Measurements from ENCODE around the gene EPC2.

The EPC2 gene, protein sequence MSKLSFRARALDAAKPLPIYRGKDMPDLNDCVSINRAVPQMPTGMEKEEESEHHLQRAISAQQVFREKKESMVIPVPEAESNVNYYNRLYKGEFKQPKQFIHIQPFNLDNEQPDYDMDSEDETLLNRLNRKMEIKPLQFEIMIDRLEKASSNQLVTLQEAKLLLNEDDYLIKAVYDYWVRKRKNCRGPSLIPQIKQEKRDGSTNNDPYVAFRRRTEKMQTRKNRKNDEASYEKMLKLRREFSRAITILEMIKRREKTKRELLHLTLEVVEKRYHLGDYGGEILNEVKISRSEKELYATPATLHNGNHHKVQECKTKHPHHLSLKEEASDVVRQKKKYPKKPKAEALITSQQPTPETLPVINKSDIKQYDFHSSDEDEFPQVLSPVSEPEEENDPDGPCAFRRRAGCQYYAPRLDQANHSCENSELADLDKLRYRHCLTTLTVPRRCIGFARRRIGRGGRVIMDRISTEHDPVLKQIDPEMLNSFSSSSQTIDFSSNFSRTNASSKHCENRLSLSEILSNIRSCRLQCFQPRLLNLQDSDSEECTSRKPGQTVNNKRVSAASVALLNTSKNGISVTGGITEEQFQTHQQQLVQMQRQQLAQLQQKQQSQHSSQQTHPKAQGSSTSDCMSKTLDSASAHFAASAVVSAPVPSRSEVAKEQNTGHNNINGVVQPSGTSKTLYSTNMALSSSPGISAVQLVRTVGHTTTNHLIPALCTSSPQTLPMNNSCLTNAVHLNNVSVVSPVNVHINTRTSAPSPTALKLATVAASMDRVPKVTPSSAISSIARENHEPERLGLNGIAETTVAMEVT

DNA sequence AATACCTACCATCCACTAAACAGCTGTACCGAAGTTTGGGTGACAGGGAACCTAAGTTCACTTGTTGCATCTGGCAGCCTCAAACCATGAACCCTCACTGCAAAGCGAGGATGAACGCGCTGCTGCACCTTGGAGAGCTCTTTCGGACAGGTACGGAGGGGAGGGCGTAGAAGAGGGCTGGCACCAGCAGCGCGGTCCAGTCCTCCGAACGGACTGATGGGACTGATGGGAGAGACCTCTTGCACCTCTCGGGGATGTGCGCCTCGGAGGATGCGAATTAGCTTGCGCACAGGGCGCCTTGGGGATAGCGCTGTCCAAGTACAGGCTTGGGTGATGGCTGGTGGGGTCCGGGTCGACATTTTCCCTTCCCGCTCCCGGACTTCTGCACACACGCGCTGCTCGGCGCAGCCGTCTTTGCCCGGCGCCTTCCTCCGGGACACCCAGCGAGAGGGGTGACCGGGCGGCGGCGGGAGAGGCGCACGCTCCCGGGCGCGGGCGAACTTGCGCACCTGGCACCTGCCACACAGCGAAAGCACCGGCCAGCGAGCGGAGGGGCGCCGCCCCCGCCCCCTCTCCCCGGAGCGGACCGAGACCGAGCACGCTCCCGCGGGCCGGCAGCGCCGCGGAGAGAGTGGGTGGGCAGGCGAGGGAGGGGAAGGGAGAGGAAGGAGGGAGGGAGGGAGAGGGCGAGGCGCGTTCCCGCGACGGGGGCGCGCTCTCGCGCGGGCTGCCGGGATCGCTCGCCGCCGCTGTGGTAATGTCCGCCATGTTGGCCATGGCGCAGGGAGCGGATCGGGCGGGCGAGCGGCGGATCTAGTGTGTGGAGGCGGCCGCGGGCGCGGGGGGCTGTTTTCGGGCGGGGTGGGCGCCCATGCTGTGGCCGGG, at the start of gene EPC2:
Gene EPC2, plus strand, starts transcription at position 754 of the 885 bp plus-strand sequence. CDS start 267 bp downstream, outside the sequence.
- DNase-seq (ENCODE audit: low read depth in 2 of 2, low spot score in 1 of 2): peak; percentile 73 to 80

DNA sequence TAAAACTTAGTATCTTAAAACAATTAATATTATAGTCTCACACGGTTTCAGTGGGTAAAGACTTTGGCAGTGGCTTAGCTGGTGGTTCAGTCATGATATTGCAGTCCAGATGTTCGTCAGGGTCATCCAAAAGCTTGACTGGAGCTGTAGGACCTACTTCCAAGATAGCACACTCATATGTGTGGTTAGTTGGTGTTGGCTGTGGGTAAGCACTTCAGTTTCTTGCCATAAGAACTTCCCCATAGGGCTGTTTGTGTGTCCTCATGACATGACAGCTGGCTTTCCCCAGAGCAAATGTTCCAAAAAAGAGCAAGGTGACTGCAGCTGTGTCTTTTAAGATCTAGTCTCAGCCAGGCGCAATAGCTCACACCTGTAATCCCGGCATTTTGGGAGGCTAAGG, 48.5 kb upstream of the EPC2 start:
- DNase-seq (ENCODE audit: low read depth in 2 of 2, low spot score in 1 of 2): no peak

DNA sequence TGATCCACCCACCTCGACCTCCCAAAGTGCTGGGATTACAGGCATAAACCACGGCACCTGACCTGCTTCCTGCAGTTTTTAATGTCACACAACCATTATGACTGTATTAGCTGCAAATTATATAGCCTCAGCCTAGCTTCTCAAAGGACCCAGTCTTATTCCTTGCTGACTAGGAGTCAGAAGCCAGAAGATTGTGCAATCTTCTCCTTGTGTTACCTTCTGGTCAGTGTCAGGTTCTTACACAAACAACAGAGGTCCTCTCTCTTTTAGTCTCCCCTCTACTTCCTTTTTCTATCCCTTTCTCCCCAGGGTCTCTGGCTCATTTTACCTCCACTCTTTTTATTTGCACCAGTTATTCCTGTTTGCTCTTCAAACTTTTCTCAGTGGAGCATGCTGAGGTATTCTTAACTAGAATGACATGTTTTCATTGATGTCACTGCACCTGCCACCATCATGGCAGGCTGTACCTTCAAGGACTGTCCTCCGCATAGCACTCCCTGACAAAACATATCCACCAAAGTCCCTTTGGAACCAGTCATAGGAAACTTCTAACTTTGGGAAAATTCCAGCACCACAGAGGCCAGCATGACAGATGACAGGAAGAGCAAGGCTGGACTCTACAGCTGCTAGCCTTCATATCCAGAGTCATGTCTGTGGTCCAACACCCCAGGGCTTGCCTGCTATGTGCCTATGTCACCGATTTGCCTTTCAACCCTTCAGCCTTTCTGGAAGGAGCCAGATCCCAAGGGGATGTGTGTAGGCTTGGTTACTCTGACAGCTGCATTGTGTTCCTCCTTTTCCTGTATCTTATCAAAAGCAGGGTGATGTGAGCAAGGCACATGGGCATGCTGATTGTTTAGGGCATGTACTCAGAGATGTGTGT, 45.2 kb upstream of the EPC2 start:
- DNase-seq (ENCODE audit: low read depth in 2 of 2, low spot score in 1 of 2): no peak

DNA sequence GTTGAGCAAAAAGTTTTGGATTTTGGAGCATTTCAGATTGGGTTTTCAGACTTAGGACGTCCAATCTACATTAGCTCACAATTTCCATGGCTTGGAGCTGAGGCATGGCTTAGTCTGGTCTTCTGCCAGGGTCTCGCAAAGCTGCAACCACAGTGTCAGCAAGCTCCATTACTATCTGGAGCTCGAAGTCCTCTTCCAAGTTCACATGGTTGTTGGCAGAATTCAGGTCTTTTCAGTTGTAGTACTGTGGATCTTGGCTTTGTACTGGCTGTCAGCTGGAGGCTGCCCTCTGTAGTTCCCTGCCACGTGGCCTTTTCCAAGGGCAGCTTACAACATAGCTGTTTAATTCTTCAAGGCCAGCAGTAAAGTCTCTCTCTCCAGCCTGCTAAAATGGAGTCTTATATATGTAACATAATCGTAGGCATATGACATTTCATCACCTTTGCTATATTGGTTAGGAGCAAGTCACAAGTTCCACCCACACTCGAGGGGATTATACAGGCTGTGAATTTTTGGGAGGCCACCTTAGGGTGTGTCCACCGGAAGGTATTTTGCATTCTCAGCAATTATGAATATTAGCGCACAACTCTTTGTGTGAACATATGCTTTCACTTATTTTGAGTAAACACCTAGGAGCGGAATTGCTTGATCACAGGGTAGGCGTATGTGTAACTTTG, 41.5 kb upstream of the EPC2 start:
- DNase-seq (ENCODE audit: low read depth in 2 of 2, low spot score in 1 of 2): no peak

DNA sequence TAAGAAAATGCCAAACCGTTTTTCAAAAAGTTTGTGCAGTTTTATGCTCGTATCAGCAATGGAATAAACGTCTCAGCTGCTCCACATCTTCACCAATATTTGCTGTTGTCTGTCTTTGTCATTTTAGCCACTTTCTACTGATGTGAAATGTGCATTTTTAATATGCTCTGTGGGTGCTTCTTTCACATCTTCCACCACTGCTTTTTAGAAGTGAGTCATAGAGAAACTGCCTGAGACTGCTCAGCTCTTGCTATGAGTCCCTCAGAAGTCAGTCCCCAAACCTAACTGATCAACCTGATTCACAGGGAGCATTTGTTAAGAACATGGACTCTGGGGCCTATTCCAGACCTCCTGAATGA, 41.0 kb upstream of the EPC2 start:
- no peak for DNase-seq (ENCODE audit: low read depth in 2 of 2, low spot score in 1 of 2)

DNA sequence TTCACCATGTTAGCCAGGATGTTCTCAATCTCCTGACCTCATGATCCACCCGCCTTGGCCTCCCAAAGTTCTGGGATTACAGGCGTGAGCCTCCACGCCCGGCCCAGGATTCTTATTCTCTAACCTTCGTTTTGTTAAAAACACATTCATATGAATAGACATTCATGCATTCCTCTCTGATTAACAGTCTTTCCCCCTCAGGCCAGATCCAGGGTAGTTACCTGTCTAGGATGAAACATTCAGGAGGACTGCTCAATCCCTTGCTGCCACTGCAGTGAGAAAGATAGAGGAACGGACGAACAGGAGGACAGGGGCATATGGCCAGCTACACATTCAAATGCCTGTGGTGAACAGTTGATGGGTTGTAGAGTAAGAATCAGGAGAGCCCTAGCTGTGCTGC, 39.6 kb upstream of the EPC2 start:
- no peak for DNase-seq (ENCODE audit: low read depth in 2 of 2, low spot score in 1 of 2)

DNA sequence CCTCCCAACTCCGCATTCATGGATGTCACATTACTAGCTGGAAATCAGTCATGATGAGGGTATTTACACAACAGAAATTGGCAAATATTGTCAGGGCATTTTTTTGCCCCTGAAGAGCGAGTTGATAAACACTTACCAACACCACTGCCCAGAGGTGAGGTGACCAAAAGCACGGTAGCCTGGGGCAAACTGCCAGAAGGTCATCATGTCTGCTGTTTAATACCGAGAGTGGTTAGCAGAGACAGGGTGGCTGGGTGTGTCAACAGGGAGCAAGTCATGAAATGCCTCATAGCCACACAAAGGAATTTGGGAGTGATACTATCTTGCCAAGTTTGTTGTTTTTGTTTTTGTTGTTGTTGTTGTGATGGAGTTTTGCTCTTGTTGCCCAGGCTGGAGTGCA, 37.0 kb upstream of the EPC2 start:
- DNase-seq (ENCODE audit: low read depth in 2 of 2, low spot score in 1 of 2): no peak

DNA sequence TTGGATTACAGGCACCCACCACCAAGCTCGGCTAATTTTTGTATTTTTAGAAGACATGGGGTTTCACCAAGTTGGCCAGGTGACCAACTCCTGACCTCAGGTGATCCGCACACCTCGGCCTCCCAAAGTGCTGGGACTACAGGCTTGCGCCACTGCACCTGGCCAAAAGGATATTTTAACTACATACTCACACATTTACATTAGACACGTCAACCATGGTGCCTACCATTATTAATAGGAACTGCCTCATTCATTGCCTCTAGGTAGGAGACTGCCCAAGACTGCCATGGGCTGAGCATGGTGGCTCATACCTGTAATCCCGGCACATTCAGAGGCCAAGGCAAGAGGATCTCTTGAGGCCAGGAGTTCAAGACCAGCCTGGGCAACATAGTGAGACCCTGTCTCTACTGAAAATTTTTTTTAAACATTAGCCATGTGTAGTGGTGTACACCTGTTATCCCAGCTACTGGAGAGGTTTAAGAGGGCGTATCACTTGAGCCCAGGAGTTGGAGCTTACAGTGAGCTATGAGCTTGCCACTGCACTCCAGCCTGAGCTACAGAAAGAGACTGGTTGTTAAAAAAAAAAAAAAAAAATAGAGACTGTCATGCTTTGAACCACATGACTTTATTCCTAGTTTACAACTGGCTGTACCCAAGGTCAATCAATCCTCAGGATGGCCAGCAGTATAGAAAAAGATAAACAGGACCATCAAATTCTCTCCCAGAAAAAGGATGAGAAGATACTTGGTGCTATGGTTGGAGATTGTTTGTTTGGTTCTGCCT, 31.1 kb upstream of the EPC2 start:
- DNase-seq (ENCODE audit: low read depth in 2 of 2, low spot score in 1 of 2): no peak

DNA sequence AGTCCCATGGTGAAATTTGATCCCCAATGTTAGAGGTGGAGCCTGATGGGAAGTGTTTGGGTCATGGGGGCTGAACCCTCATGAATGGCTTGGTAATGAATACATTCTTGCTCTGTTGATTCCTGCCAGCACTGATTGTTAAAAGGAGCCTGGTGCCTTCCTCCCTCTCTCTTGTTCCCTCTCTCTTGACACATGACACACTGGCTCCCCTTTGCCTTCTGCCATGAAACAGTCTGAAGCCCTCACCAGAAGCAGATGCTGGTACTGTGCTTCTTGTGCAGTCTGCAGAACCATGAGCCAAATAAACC, 30.6 kb upstream of the EPC2 start:
- no peak for DNase-seq (ENCODE audit: low read depth in 2 of 2, low spot score in 1 of 2)

DNA sequence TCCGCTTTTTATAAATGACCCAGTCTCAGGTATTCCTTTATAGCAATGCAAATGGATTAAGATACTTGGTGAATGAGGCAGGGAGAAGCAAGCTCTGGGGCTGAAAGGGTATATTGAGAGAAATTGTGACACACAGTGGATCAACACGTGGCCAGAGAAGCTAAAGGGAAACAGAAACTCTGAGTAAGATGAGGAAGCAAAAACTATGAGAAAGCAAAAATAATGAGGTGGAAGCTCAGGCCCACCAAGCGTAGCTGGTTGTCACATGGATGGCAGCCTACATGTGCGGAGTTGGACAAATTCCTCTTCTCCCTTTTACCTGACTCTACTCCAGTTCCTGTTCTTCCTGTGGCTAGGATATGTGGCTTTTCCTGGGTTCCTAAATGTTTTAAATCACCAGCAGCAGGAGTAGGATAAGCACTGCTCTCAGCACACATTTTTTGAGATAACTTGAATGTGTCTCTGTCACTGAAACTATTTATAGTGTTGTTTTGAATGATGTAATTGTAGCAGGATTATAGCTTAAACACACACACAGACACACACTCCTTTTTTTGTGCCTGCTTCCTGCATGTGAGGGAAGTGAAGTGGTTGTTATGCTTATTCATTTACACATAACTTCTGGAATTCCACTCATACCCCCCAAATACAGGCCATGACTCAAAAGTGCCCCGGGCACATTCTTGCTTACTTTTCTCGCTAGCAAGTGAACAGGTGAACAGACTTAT, 30.1 kb upstream of the EPC2 start:
- DNase-seq (ENCODE audit: low read depth in 2 of 2, low spot score in 1 of 2): no peak

DNA sequence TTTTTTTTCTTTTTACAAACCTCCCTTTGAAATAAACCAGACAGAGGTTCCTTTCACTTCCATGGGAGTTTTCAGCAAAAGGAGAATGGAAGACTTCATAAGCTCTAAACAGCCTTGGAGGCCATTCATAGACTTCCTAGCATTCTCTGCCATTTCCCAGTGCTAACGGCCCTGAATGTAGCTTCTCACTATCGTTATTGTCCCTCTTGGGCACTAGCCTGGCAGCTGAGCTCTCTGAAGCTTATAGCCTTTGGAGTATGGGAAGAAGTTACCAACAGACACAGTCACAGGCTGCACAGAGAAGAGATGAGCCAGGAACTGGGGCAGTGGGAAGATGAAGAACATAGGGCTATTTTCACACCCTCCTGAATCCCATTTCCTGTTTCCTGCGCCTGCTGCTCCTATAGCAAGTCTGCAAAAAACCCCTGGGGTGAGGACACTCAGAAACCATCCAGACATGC, 29.1 kb upstream of the EPC2 start:
- DNase-seq (ENCODE audit: low read depth in 2 of 2, low spot score in 1 of 2): no peak

DNA sequence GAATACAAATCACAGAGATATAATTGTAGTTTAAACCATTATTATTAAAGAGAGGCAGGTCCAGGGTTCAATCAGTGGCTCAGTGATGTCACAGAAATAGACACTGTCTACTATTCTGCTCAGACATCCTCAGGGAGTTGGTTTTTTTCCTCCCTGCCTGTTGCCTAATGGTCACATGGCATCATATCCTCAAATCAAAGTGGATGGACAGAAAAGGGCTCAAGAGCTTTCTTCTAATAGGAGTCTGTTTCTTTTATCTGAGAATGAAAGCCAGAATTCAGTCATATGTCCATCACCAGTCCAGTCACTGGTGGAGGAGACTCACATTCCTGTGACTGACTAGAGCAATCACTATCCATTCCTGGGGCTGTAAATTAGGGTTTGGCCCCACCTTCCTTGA, 27.9 kb upstream of the EPC2 start:
- no peak for DNase-seq (ENCODE audit: low read depth in 2 of 2, low spot score in 1 of 2)

DNA sequence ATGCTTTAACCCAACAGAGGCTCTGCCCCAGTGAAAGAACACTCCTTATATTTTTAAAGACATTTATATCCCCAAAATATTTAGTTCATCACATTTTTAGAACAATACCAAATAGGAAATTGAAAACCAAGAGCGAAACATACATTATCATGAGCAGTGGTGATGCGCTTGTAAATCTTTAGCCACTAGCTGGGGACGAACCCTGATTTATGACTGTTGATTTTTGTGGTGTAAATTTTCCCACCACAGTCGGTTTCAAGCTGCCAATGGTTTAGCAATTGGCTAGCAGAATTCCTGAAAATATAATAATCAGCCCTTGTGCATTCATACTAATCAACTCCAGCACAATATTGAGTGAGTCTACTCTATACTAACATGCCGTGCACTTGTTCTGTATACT, 27.3 kb upstream of the EPC2 start:
- DNase-seq (ENCODE audit: low read depth in 2 of 2, low spot score in 1 of 2): no peak

DNA sequence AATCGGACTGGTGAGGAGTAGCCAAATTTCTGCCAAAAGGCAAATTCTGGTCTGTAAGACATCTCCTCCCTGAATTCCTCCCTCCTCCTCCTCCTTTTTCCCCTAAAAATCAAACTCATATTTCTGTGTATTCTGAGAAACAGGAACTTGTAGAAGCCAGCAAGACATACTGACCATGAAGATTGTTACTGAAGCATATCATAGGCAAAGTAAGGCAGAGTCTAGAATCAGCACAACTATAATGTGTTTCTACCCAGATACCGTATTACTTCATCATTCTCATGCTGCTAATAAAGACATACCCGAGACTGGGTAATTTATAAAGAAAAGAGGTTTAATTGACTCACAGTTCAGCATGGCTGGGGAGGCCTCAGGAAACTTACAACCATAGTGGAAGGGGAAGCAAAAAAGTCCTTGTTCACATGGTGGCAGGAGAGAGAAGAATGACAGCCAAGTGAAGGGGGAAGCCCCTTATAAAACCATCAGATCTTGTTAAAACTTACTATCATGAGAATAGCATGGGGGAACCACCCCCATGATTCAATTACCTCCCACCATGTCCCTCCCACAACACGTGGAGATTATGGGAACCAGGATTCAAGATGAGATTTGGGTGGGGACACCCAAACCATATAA, 24.9 kb upstream of the EPC2 start:
- no peak for DNase-seq (ENCODE audit: low read depth in 2 of 2, low spot score in 1 of 2)

DNA sequence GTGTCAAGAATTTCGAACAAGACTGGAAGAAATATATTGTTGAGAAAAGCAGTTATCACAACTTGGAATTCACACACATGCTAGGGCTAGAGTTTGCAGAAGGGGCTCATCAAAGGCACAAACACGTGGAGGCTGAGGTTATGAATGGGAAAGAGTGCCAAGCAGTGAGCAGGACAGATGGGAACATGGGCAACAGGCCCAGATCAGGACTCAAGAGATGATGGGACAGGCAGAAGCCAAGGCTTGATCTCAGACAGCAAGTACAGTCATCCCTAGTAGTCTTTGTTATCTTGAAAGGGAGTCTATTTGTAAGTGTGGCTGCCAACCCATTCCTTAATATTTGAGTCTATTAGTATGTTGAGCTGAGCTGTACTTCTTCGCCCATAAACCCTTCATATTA, 22.2 kb upstream of the EPC2 start:
- no peak for DNase-seq (ENCODE audit: low read depth in 2 of 2, low spot score in 1 of 2)

DNA sequence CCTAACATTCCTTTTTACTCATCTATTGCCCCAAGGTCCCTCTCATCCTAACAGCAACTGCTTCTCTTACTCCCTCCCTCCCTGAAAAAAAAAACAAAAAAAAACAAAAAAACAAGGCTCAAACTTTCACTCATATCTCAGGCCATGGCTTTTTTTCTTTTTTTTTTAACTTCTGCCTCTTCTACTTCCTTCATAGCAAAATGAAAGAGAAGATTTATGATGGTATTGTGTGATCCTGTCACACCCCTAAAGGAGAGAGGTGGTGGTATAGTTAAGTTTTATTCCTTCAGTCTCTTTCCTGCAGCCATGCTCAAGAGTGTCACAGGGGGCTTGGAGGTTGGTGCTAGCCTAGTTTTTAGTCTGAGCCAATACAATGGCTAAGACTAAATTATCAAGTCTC, 21.5 kb upstream of the EPC2 start:
- no peak for DNase-seq (ENCODE audit: low read depth in 2 of 2, low spot score in 1 of 2)

DNA sequence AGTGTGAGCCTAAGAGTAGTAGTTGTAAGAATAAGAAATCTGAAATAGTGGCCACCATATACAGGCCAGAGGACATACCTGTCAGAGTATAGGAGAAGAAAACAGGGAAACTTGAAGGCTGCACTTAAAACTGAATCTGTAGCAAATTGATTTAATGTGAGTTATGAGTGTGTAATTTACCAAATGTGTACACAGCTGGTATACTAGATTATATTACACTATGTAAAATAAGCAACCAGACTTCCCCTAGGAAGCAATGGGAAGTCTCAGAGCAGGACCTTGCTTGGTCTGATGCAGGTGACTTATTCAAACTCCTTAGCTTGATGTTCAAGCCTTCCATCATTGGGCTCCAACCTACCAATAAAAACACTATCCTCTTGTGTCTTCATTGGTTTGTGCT, 17.3 kb upstream of the EPC2 start:
- DNase-seq (ENCODE audit: low read depth in 2 of 2, low spot score in 1 of 2): no peak

DNA sequence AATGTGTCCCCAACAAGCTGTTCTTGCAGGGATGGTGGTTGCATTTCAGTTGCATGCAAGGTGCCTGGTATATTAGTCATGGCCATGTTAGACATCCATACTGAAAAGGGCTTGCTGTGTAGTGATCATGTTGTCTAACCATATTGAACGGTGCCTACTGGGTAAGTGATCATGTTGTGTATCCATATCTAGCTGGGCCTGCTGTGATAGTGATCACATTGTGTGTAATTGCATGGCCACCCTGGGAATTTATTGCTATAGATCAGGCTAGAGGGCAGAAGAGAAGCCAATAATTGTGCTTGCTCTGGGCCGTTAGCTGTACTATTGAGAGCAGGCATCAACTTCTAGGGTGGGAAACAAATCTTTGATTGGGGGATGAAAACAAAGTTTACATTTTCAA, 9.8 kb upstream of the EPC2 start:
- no peak for DNase-seq (ENCODE audit: low read depth in 2 of 2, low spot score in 1 of 2)
